ENCODE measurements around the gene PPBP. TPM values are rescaled to one million over a fixed set of nuclear protein-coding genes. Genes with fewer than 3 reads are reported as not detected.
"Not testable (repeated sequence)": the region's sequence is repeated elsewhere in the genome, so short reads cannot be mapped to it uniquely, and the experiment has no call there.

Gene PPBP
- polyA plus RNA-seq, 1 donor (not counting 4 experiments of a cell fraction or from before 2014, with no cell fraction given): 0.42 TPM

DNA sequence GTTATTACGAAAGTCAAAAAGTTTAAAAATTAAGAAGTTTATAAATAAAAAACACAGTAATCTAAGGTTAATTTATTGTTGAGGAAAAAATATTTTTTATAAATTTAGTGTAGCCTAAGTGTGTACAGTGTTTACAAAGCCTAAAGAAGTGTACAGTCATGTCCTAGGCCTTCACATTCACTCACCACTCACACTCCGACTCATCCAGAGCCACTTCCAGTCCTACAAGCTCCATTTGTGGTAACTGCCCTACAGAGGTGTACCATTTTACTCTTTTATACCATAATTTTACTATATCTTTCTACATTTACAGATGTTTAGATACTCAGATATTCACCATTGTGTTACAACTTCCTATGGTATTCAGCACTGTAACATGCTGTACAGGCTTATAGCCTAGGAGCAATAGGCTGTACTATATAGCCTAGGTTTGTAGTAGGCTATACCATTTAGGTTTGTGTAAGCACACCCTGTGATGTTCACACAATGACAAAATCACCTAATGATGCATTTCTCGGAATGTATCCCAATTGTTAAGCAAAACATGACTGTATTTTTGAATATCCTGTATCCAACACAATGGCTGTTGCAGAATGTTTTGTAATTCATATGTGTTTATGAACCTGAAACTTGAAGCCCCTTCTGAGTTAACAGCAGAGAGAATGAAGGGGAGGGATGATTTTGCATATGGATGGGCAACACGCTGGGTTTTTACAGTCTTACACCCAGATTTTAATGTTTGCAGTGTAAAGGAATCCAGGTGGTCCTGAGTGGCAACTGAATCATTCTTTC lies 3.1 kb downstream of the PPBP start:
- no peaks in the 10 kb centered on the region for H3K4me1 ChIP-seq (ENCODE audit: control insufficient read depth, extremely low read depth, insufficient read depth, low read length)
- dilution Hi-C loops (cut with MboI; ENCODE audit: extremely low pct_ligation_motif_present, low sequenced_read_pairs): no loop called here
- FAIRE-seq: no peak
- no peak overlapping the region for H3K27ac ChIP-seq (ENCODE audit: control insufficient read depth, insufficient read depth, low read length)
- no peak for DNase-seq (ENCODE audit: low read depth, low spot score)
- H4K20me1 ChIP-seq (ENCODE audit: control insufficient read depth, extremely low read depth, insufficient read depth, low read length): no peaks in the 10 kb centered on the region
- no peak overlapping the region for H2AFZ ChIP-seq (ENCODE audit: control insufficient read depth, low read length)
- H3K9me3 ChIP-seq (ENCODE audit: control insufficient read depth, low read depth, low read length): no peaks in the 10 kb centered on the region
- H3K4me3 ChIP-seq (ENCODE audit: control insufficient read depth in 2 of 3, extremely low read depth in 1 of 3, insufficient read depth in 2 of 3, low read depth in 1 of 3, low read length in 3 of 3): no peak overlapping the region
- TF ChIP-seq CTCF (optimal IDR thresholded peaks at IDR 0.05 in 1 of 3, IDR thresholded peaks at IDR 0.05 in 1 of 3, conservative IDR thresholded peaks at IDR 0.05 in 1 of 3; ENCODE audit: extremely low read depth in 1 of 3, insufficient read depth in 2 of 3, low read length in 3 of 3) (no peak), EZH2 (IDR thresholded peaks at IDR 0.05; ENCODE audit: low read length) (no peak)
- no peaks in the 10 kb centered on the region for H3K9me1 ChIP-seq (ENCODE audit: control insufficient read depth, extremely low read depth, insufficient read depth, low read length)
- H3K79me2 ChIP-seq (ENCODE audit: control insufficient read depth, insufficient read depth, low read length): no peaks in the 10 kb centered on the region
- H3K36me3 ChIP-seq (ENCODE audit: control insufficient read depth in 2 of 2, extremely low read depth in 1 of 2, insufficient read depth in 2 of 2, low read length in 2 of 2): no peaks in the 10 kb centered on the region
- H3K4me2 ChIP-seq (ENCODE audit: control insufficient read depth, extremely low read depth, insufficient read depth, low read depth, low read length): no peak overlapping the region
- no peaks in the 10 kb centered on the region for H3K27me3 ChIP-seq (ENCODE audit: control insufficient read depth, extremely low read depth, insufficient read depth, low read length)
- H3K9ac ChIP-seq (ENCODE audit: control insufficient read depth, extremely low read depth, insufficient read depth, low read length): no peak overlapping the region

DNA sequence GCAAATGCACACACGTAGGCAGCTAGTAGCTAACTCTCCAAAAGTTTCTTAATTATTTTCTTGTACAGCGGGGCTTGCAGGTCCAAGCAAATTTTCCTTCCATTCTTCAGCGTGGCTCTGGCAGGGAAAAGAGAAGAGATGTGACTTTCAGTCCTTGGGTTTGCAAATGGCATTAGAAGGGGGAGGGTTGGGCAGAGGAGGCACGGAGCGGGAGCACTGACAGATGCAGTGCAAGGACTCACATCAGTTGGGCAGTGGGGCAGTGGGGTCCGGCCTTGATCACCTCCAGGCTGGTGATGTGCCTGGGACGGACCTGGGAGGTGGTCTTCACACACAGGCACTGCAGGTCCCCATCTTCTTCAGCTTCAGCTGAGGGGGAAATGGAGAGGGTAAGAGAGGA lies 6.8 kb downstream of the PPBP start:
- H3K79me2 ChIP-seq (ENCODE audit: control insufficient read depth, insufficient read depth, low read length); H3K36me3 ChIP-seq (ENCODE audit: control insufficient read depth in 2 of 2, extremely low read depth in 1 of 2, insufficient read depth in 2 of 2, low read length in 2 of 2); H3K4me3 ChIP-seq (ENCODE audit: control insufficient read depth in 2 of 3, extremely low read depth in 1 of 3, insufficient read depth in 2 of 3, low read depth in 1 of 3, low read length in 3 of 3); H2AFZ ChIP-seq (ENCODE audit: control insufficient read depth, low read length); H3K27ac ChIP-seq (ENCODE audit: control insufficient read depth, insufficient read depth, low read length); H3K4me1 ChIP-seq (ENCODE audit: control insufficient read depth, extremely low read depth, insufficient read depth, low read length); dilution Hi-C loops (cut with MboI; ENCODE audit: extremely low pct_ligation_motif_present, low sequenced_read_pairs); FAIRE-seq; DNase-seq (ENCODE audit: low read depth, low spot score); H3K27me3 ChIP-seq (ENCODE audit: control insufficient read depth, extremely low read depth, insufficient read depth, low read length); H3K9me1 ChIP-seq (ENCODE audit: control insufficient read depth, extremely low read depth, insufficient read depth, low read length); H4K20me1 ChIP-seq (ENCODE audit: control insufficient read depth, extremely low read depth, insufficient read depth, low read length); H3K9me3 ChIP-seq (ENCODE audit: control insufficient read depth, low read depth, low read length); H3K9ac ChIP-seq (ENCODE audit: control insufficient read depth, extremely low read depth, insufficient read depth, low read length); H3K4me2 ChIP-seq (ENCODE audit: control insufficient read depth, extremely low read depth, insufficient read depth, low read depth, low read length): not testable (repeated sequence)

Measured in keratinocyte (primary cell).